HFFc6 (cell line): Measurements from ENCODE around the gene KRT6A. TPM values are rescaled to one million over a fixed set of nuclear protein-coding genes. Genes with fewer than 3 reads are reported as not detected.
"Not testable (repeated sequence)": the region's sequence is repeated elsewhere in the genome, so short reads cannot be mapped to it uniquely, and the experiment has no call there.

Experiments used
- DNase-seq: peaks from one replicate; pipeline ENCODE4 v3.0.0-alpha.2; 2018
- H3K27ac Mint-ChIP-seq: 2 replicates; pipeline ENCODE4 v1.8.0; 2020; ENCODE audit warnings: mild to moderate bottlenecking, mixed read lengths
- H3K27me3 Mint-ChIP-seq: 2 replicates; pipeline ENCODE4 v1.8.0; 2021; ENCODE audit warnings: mild to moderate bottlenecking, moderate library complexity, mixed read lengths; ENCODE audit not compliant: insufficient read depth
- H3K36me3 Mint-ChIP-seq: 2 replicates; pipeline ENCODE4 v1.8.0; 2021; ENCODE audit warnings: low read depth, mixed read lengths
- H3K4me1 Mint-ChIP-seq: 2 replicates; pipeline ENCODE4 v1.8.0; 2020; ENCODE audit warnings: low read depth, mixed read lengths
- H3K4me3 Mint-ChIP-seq: 2 replicates; pipeline ENCODE4 v1.8.0; 2020; ENCODE audit warnings: mild to moderate bottlenecking, moderate library complexity, mixed read lengths
- H3K9me3 Mint-ChIP-seq: 2 replicates; pipeline ENCODE4 v1.8.0; 2020; ENCODE audit warnings: mild to moderate bottlenecking, mixed read lengths
- total RNA-seq, 6 experiments: library from RNA; stranded (reverse); fragmentation: NEBNext Ultra II Directional; extraction: Animal tissue kit (Norgen Biotek cat#: 25700); gene quantifications; 2 replicates in 1 of 6; 3 replicates in 5 of 6; pipeline ENCODE4 v1.2.3, GENCODE V29; 2021
- TF ChIP-seq, protein P1 (sequence below): fragments of 200-600 bp; sonication (generic); IDR thresholded peaks from 2 replicates; pipeline ENCODE4 v1.5.0; 2021; ENCODE audit warnings: antibody characterized with exemption, mild to moderate bottlenecking

KRT6A gene
- total RNA-seq, 6 experiments from 2014 or later = not detected

DNA sequence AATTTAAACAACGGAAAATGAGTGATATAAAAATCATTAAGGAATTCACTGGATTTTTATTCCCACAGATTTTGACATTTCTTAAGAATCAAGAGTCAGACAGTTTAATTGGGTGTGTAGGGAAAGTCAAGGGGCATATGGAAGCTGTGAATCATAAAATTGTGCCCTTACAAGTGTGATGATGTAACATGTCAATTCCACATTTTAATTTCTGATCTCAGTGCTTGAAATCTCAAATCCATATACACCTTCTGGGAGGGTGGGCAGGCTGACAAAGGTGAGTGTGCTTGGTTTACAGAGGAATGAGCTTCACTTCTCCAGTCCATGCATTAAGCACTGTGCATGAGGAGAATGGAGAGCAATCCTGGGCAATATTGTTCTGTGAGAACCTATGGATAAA, 1.0 kb upstream of the KRT6A start:
- DNase-seq = no peak
- Mint-ChIP-seq H3K9me3 (no peaks in the 10 kb centered on the region), H3K27me3 (peaks cover 47% of the 10 kb centered on the region), H3K4me1 (peaks cover 27% of the 10 kb centered on the region), H3K4me3 (no peak overlapping the region), H3K36me3 (no peaks in the 10 kb centered on the region), H3K27ac (no peak overlapping the region)
- TF ChIP-seq, protein P1, sequence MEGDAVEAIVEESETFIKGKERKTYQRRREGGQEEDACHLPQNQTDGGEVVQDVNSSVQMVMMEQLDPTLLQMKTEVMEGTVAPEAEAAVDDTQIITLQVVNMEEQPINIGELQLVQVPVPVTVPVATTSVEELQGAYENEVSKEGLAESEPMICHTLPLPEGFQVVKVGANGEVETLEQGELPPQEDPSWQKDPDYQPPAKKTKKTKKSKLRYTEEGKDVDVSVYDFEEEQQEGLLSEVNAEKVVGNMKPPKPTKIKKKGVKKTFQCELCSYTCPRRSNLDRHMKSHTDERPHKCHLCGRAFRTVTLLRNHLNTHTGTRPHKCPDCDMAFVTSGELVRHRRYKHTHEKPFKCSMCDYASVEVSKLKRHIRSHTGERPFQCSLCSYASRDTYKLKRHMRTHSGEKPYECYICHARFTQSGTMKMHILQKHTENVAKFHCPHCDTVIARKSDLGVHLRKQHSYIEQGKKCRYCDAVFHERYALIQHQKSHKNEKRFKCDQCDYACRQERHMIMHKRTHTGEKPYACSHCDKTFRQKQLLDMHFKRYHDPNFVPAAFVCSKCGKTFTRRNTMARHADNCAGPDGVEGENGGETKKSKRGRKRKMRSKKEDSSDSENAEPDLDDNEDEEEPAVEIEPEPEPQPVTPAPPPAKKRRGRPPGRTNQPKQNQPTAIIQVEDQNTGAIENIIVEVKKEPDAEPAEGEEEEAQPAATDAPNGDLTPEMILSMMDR = no peak

DNA sequence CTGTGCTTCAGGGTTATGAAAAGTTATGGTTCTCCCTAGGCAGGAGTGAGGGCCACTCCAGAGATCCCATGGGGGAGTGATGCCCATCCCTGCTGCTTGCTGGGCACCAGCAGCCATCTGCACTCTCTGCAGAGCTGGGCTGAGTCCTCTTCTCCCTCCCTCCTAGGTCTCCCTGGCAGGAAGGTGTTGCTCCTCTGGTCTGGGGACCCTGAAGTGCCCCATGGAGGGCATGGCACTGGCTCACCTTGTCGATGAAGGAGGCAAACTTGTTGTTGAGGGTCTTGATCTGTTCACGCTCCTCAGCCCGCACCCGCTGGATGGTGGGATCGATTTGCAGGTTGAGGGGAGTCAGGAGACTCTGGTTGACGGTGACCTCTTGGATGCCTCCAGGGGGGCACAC, 652 bp downstream of the KRT6A start:
- not testable (repeated sequence) for H3K36me3 Mint-ChIP-seq, DNase-seq, H3K9me3 Mint-ChIP-seq, H3K27ac Mint-ChIP-seq, H3K4me3 Mint-ChIP-seq
- Mint-ChIP-seq H3K4me1 (peaks cover 27% of the 10 kb centered on the region), H3K27me3 (peaks cover 57% of the 10 kb centered on the region)

DNA sequence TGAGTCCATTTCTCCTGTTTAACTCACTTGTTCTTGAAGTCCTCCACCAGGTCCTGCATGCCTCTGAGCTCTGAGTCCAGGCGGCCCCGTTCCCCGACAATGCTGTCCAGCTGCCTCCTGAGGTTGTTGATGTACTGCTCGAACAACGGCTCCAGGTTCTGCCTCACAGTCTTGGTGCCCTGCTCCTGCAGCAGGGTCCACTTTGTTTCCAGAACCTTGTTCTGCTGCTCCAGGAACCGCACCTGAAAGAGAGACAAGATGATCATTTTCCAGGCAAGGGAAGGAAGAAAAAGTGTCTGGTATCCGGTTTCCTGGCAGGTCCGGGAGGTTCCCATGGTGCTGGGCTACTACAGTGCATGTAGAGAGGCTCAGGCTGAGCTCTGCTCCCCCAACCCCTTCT, 1.6 kb downstream of the KRT6A start:
- Mint-ChIP-seq H3K27me3 (peaks cover 59% of the 10 kb centered on the region), H3K4me1 (peaks cover 24% of the 10 kb centered on the region)
- H3K27ac Mint-ChIP-seq, H3K36me3 Mint-ChIP-seq, H3K4me3 Mint-ChIP-seq, DNase-seq, H3K9me3 Mint-ChIP-seq: not testable (repeated sequence)

DNA sequence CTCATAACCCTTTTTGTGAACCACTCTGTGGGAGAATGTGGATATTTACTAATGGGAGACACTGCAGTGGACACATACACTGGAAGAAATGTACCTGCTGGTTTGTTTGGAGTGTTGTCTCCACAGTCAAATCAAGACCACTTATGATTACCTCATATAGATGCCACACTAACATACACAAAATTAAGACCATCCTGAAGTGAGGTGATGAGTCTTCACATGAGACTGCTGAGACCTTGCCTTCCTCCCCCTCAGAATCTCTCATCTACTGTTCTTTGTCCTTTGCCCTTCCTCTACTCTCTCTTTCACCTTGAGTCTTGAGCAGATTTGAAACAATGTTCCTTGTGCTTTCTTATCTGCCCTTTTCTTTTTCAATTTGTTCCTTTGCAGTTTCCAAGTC, 4.3 kb downstream of the KRT6A start:
- TF ChIP-seq, protein P1 = no peak
- Mint-ChIP-seq H3K27ac (no peak overlapping the region), H3K9me3 (peaks cover 10% of the 10 kb centered on the region; the same call in 1 of the 2 replicates), H3K4me3 (no peak overlapping the region), H3K4me1 (no peaks in the 10 kb centered on the region), H3K27me3 (peaks cover 71% of the 10 kb centered on the region), H3K36me3 (no peaks in the 10 kb centered on the region)
- DNase-seq = no peak

DNA sequence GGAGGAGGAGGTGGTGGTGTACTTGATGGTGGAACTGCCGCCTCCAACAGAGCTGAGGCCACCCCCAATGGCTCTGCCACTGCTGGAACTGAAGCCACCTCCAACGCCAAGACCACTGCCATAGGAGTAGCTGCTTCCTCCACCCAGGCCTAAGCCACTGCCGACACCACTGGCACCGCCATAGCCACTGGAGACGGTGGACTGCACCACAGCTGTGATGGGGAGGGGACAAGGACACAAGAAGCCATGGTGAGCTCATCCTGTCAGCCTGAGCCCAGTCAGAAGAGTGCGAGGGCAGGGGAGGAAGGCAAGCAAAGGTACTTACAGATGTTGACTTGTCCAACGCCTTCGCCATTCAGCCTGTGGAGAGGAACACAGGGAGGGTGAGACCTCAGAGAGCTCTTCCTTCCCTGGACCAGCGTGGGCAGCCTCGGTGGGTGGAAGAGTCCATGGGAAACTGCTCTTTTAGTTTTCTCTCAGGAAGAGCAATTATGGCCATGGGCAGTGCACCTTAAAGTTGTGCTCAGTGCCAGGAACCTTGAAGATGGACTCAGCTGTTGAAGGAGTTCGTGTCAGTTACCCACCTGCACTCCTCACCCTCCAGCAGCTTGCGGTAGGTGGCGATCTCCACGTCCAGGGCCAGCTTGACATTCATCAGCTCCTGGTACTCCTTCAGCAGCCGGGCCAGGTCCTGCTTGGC, 5.2 kb downstream of the KRT6A start:
- not testable (repeated sequence) for H3K36me3 Mint-ChIP-seq, DNase-seq, H3K4me1 Mint-ChIP-seq, H3K27ac Mint-ChIP-seq, H3K4me3 Mint-ChIP-seq, H3K9me3 Mint-ChIP-seq
- peaks cover 63% of the 10 kb centered on the region for H3K27me3 Mint-ChIP-seq

DNA sequence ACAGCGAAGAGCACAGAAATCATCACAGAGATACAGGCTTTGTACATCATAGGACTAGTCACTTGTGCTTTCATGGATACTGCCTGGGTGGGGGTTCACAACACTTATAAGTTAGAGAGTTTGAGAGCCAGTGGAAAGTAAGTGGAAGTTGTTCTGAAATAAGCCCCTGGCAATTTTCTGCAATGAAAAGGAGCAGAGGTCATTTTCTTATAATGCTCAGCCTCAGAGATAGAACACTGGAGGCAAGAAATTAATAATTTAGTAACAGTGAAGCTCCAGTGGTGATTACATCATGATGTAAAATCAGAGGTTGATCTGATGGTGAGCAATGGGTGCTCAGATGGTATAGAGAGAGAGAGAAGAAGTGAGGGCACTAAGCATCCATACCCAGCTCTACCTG, 5.8 kb downstream of the KRT6A start:
- Mint-ChIP-seq H3K4me3 (no peak overlapping the region), H3K27ac (no peak overlapping the region), H3K36me3 (no peaks in the 10 kb centered on the region), H3K4me1 (no peaks in the 10 kb centered on the region), H3K27me3 (peaks cover 61% of the 10 kb centered on the region), H3K9me3 (peaks cover 10% of the 10 kb centered on the region; the same call in 1 of the 2 replicates)
- TF ChIP-seq, protein P1 = no peak
- no peak for DNase-seq

DNA sequence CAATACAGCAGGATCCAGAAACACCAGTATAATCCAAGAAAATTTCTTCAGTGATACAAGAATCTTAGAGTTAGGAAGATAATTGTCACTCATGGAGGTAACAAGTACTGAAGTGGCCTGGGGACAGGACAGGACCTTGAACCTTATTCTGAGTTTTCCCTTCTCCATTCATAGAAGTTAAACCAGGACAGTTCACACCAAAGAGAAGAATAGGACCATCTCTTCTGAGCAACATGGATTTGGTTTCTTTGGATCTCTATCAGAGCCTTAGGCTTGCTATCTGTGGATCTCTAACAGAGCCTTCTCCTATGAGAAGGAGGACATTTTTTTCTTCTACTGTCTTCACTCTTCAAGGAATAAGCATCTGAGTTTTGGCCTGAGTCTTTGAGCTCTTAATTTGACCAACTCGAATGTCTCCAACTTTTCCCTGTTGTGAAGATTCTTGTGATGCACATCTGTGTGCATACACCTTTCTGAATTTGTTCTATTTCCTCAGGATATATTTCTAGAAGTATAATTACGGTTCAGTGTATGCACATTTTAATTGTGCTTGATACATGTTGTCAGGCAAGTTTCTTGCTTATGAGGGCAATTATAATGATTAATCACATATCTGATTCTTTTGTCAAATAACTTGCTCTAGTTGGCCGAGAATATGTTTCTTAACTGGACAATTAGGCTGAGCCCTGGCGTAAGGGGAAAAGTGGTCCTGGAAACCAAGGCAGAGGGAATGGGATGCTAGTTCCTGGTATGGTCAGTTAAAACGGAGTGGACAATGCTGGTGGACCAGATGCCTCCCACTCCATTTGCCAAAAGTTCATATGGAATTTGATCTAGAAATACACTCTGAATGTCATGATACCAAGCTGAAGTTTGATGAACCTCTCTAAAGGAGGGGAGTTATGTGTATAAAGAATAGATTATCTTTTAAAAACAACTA, 6.6 kb downstream of the KRT6A start:
- Mint-ChIP-seq H3K27ac (no peak overlapping the region), H3K4me1 (no peaks in the 10 kb centered on the region), H3K36me3 (no peaks in the 10 kb centered on the region), H3K27me3 (peaks cover 53% of the 10 kb centered on the region), H3K9me3 (peaks cover 10% of the 10 kb centered on the region; the same call in 1 of the 2 replicates), H3K4me3 (no peak overlapping the region)
- TF ChIP-seq, protein P1 = no peak
- no peak for DNase-seq
